ENCODE measurements around the gene FEN1.
A peak's percentile ranks its signal among the peaks of the same experiment; 100 is the strongest.

The FEN1 gene

GRCh38 chr11:61752925-61753521, 39.7 kb upstream of the FEN1 start:
- DNase-seq (ENCODE audit: low spot score) = no peak
- TF ChIP-seq CTCF (IDR thresholded peaks at IDR 0.05) = no peak
- Histone ChIP-seq H3K4me3 (peak overlapping the region; percentile 79), H3K27ac (peak overlapping the region in 1 of 2 donors; percentile 70)

GRCh38 chr11:61753672-61754071, 39.0 kb upstream of the FEN1 start:
- Histone ChIP-seq H3K4me3 (peak overlapping the region; percentile 79), H3K27ac (peak overlapping the region in 1 of 2 donors; percentile 70)
- no peak for TF ChIP-seq CTCF (IDR thresholded peaks at IDR 0.05)
- no peak for DNase-seq (ENCODE audit: low spot score)

GRCh38 chr11:61754534-61755482, 37.9 kb upstream of the FEN1 start:
- H3K27ac ChIP-seq = peak overlapping the region in 1 of 2 donors; percentile 70
- H3K4me3 ChIP-seq = peak overlapping the region; percentile 79
- TF ChIP-seq CTCF (IDR thresholded peaks at IDR 0.05) = no peak
- DNase-seq (ENCODE audit: low spot score) = no peak

- Histone ChIP-seq H3K27ac (peak overlapping the region in 1 of 2 donors; percentile 70), H3K4me3 (no peak overlapping the region)
- no peak for TF ChIP-seq CTCF (IDR thresholded peaks at IDR 0.05)
Observed at GRCh38 chr11:61756147-61756451, 36.6 kb upstream of the FEN1 start.

GRCh38 chr11:61756452-61757212, 36.1 kb upstream of the FEN1 start:
- TF ChIP-seq CTCF (IDR thresholded peaks at IDR 0.05) = no peak
- no peak for DNase-seq (ENCODE audit: low spot score)
- H3K27ac ChIP-seq = peak overlapping the region in 1 of 2 donors; percentile 70
- no peak overlapping the region for H3K4me3 ChIP-seq

More at GRCh38 chr11:61756147-61756451, 36.6 kb upstream of the FEN1 start:
- DNase-seq (ENCODE audit: low spot score) = no peak

GRCh38 chr11:61757213-61757862, 35.4 kb upstream of the FEN1 start:
- TF ChIP-seq CTCF (IDR thresholded peaks at IDR 0.05) = no peak
- no peak overlapping the region for H3K4me3 ChIP-seq
- DNase-seq (ENCODE audit: low spot score) = no peak
- H3K27ac ChIP-seq = no peak overlapping the region

All from coronary artery (tissue), 2 donors.